A549 (cell line): ENCODE data around the gene TSSK2.

Experiments used
- CTCF ChIP-seq: fragments of >200 bp; sonication (Bioruptor Twin); formaldehyde crosslinking; IDR thresholded peaks from 3 replicates; pipeline ENCODE4 v1.5.1; 2016
- HMGXB4 ChIP-seq: fragments of 250-450 bp; sonication (Bioruptor Pico); IDR thresholded peaks from 2 replicates; pipeline ENCODE4 v1.5.0; 2021; ENCODE audit warnings: mild to moderate bottlenecking, moderate library complexity, borderline replicate concordance
- MAZ ChIP-seq: fragments of 150-350 bp; IDR thresholded peaks from 2 replicates; pipeline ENCODE4 v1.6.1; 2014; ENCODE audit warnings: antibody characterized with exemption, low read depth, low read length, borderline replicate concordance
- RAD21 ChIP-seq, 2 experiments: fragments of >200 bp in 1 of 2; sonication (Bioruptor Twin) in 1 of 2; formaldehyde crosslinking in 1 of 2; IDR thresholded peaks in 1 of 2; conservative IDR thresholded peaks in 1 of 2; 2 replicates in 1 of 2; 3 replicates in 1 of 2; pipeline ENCODE4 v1.6.1; 2012 to 2018; ENCODE audit warnings: inconsistent platforms in 1 of 2

DNA sequence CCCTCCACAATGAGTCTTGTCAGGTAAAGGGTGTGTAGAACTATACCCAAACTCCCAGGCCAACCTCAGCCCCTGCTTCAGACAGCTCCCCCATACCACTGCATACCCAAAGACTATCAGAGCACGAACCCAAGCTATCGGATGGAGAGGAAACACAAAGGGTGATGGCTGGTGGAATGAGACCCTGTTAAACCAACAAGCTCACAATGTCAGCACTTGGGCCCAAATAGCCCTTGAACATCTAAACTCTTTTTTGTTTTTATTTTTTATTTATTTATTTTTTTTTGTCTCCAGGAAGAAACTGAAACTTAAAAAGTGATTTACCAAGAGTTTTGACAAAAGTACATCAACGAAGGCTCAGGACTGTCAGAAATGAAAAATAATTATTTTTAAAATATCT, 19.5 kb upstream of the TSSK2 start:
- TF ChIP-seq MAZ (no peak), RAD21 (conservative IDR thresholded peaks at IDR 0.05 in 1 of 2, IDR thresholded peaks at IDR 0.05 in 1 of 2) (no peak), HMGXB4 (CRISPR knock-in tag) (no peak), CTCF (no peak)
